DOHH2 (cell line): ENCODE data around the gene STK32C.

Experiments
- H3F3A ChIP-seq: fragments of 200-600 bp; sonication (generic), shearing (Covaris generic); 2 replicates; pipeline ENCODE4 v1.6.0; 2016; ENCODE audit warnings: antibody characterized with exemption, mild to moderate bottlenecking; ENCODE audit not compliant: control insufficient read depth, insufficient read depth
- H3K27ac ChIP-seq: fragments of 200-600 bp; sonication (generic); 2 replicates; pipeline ENCODE4 v1.5.1; 2014; ENCODE audit warnings: low read depth, mild to moderate bottlenecking, low read length, moderate library complexity
- H3K27me3 ChIP-seq: fragments of 200-600 bp; sonication (generic); 2 replicates; pipeline ENCODE4 v1.6.1; 2014; ENCODE audit warnings: mild to moderate bottlenecking, low read length, mixed read lengths; ENCODE audit not compliant: control insufficient read depth
- H3K36me3 ChIP-seq: fragments of 200-600 bp; sonication (generic); 2 replicates; pipeline ENCODE4 v1.6.1; 2014; ENCODE audit warnings: mild to moderate bottlenecking, low read length, moderate library complexity, mixed read lengths; ENCODE audit not compliant: control insufficient read depth
- H3K4me1 ChIP-seq: fragments of 200-600 bp; sonication (generic); 2 replicates; pipeline ENCODE4 v1.6.1; 2014; ENCODE audit warnings: mild to moderate bottlenecking, low read length, mixed read lengths; ENCODE audit not compliant: control insufficient read depth
- H3K4me2 ChIP-seq: fragments of 200-600 bp; sonication (generic); 2 replicates; pipeline ENCODE4 v1.6.0; 2014; ENCODE audit warnings: mild to moderate bottlenecking, low read length, moderate library complexity
- H3K4me3 ChIP-seq: fragments of 200-600 bp; sonication (generic); 2 replicates; pipeline ENCODE4 v1.5.1; 2014; ENCODE audit warnings: mild to moderate bottlenecking, low read length, mixed read lengths
- H3K79me2 ChIP-seq: fragments of 200-600 bp; sonication (generic); 2 replicates; pipeline ENCODE4 v1.6.1; 2014; ENCODE audit warnings: mild to moderate bottlenecking, low read length, mixed read lengths; ENCODE audit not compliant: control insufficient read depth
- H3K9me2 ChIP-seq: fragments of 200-600 bp; sonication (generic); replicated peaks from 2 replicates; pipeline ENCODE4 v1.6.1; 2014; ENCODE audit warnings: mild to moderate bottlenecking, low read length, mixed read lengths; ENCODE audit not compliant: control insufficient read depth
- H3K9me3 ChIP-seq: fragments of 200-600 bp; sonication (generic); 2 replicates; pipeline ENCODE4 v1.6.1; 2014; ENCODE audit warnings: antibody characterized with exemption, low read length, mixed read lengths; ENCODE audit not compliant: control insufficient read depth, insufficient read depth
- H4K20me1 ChIP-seq: fragments of 200-600 bp; sonication (generic); 2 replicates; pipeline ENCODE4 v1.6.0; 2014; ENCODE audit warnings: low read depth, mild to moderate bottlenecking, antibody characterized with exemption, low read length, moderate library complexity; ENCODE audit not compliant: control insufficient read depth, insufficient read depth
- EZH2phosphoT487 ChIP-seq: fragments of 200-600 bp; sonication (generic); IDR thresholded peaks from 2 replicates; pipeline ENCODE4 v1.6.1; 2017; ENCODE audit warnings: borderline replicate concordance, mild to moderate bottlenecking, antibody characterized with exemption, low read length, moderate library complexity, mixed read lengths
- TF ChIP-seq, protein P1 (sequence below): fragments of 200-600 bp; sonication (generic); IDR thresholded peaks from one replicate; pipeline ENCODE4 v1.5.1; 2014; ENCODE audit warnings: antibody characterized with exemption, mild to moderate bottlenecking, low read depth, low read length; ENCODE audit not compliant: poor library complexity, severe bottlenecking

STK32C gene

DNA sequence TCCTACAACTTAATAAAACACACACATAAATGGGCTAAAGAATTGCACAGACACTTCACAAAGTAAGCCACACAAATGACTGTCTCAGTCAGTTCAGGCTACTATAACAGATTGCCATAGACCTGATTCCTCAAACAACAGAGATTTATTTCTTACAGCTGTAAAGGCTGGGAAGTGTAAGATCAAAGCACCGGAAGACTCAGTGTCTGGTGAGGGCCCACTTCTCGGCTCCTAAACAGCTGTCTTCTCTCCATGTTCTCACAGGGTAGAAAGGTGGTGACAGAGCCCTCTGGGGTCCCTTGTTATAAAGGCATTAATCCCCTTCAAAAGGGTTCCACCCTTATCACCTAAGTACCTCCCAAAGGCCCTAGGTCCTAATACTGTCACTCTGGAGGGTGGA lies 18.3 kb downstream of the STK32C start:
- no peak for TF ChIP-seq EZH2phosphoT487
- TF ChIP-seq, protein P1, sequence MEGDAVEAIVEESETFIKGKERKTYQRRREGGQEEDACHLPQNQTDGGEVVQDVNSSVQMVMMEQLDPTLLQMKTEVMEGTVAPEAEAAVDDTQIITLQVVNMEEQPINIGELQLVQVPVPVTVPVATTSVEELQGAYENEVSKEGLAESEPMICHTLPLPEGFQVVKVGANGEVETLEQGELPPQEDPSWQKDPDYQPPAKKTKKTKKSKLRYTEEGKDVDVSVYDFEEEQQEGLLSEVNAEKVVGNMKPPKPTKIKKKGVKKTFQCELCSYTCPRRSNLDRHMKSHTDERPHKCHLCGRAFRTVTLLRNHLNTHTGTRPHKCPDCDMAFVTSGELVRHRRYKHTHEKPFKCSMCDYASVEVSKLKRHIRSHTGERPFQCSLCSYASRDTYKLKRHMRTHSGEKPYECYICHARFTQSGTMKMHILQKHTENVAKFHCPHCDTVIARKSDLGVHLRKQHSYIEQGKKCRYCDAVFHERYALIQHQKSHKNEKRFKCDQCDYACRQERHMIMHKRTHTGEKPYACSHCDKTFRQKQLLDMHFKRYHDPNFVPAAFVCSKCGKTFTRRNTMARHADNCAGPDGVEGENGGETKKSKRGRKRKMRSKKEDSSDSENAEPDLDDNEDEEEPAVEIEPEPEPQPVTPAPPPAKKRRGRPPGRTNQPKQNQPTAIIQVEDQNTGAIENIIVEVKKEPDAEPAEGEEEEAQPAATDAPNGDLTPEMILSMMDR = no peak
- no peaks in the 10 kb centered on the region for H3F3A ChIP-seq
- no peaks in the 10 kb centered on the region for H3K36me3 ChIP-seq
- no peaks in the 10 kb centered on the region for H3K79me2 ChIP-seq
- no peak overlapping the region for H3K4me3 ChIP-seq
- H3K4me2 ChIP-seq = no peak overlapping the region
- no peaks in the 10 kb centered on the region for H3K4me1 ChIP-seq
- no peaks in the 10 kb centered on the region for H3K9me2 ChIP-seq
- no peaks in the 10 kb centered on the region for H3K27me3 ChIP-seq
- H3K9me3 ChIP-seq = no peaks in the 10 kb centered on the region
- H4K20me1 ChIP-seq = no peaks in the 10 kb centered on the region
- H3K27ac ChIP-seq = no peak overlapping the region

DNA sequence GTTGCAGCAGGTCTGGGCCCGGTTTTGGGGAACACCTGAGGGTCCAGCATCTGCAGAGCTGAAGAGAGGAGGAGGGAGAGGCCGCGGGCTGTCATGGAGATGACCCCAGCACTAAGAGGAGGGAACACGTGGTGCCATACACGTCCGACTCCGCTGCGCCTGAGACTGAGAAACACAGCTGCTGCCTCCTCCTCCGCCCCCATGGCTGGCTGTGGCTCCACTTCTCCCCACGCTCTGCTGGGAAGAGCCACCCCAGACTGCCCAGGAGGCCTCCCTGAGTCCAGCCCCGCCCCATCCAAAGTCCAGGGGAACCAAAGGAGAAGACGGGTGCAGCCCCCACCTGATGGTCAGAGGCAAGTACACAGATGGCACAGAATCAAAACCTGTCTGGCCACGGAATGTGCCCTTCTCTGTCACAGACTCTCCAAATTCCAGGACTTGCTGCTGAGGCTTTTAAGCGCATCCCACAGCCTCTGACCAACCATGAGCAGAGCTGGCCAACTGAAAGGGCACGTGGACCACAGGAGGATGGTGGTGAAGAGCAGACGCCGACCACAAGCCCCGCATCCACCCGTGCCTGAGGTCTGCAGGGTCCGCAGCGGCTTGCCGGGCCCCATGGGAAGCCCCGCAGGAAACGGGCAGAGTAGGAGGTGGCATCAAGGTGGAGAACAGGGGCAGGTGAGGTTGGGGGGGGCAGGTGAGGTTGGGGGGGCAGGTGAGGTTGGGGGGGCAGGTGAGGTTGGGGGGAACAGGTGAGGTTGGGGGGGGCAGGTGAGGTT lies 24.0 kb downstream of the STK32C start:
- Histone ChIP-seq H3K4me2 (no peak overlapping the region), H3K9me2 (no peaks in the 10 kb centered on the region)
- no peak for TF ChIP-seq EZH2phosphoT487
- TF ChIP-seq, protein P1 = no peak

DNA sequence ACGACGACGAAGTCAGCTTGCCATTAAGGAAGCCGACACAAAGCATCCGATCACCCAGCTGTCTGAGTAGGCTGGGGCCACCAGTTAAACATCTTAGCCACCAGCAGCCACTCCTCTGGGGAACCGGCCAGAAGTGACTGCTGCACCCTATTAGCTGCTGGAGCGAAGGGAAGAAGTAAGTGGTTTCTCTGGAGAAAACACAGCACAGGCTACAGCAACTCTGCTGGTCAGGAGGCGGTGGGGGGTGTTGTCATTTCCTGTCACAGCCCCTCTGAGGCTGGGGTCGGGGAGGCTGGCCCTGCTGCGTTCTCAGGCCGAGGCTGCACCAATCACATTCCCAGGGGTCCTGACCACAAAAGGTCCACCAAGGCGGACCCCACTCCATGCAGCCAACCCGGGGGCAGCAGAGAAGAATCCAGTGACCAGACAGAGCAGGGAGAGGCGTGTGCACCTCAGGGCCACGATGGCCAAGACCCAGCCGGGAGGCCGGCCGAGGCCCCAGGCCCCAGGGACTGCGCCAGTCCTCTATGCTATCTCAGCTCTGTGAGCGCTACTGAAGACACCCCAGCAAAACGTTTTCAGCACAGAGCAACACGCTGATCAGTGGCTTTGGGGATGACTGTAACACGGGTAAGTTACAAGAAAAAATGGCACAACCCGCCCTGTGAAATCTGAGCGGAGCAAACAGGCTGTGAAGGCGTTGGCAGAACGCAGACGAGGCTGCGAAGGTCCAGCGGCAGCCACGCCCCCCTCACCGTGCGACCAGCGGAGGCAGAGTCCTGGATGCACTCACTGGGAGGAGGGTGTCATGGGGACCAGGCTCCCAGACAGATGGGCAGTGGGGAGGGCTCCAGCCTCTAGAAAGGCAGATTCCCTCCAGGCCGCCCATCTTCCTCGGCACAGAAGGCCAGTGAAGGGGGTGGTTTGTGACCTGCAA lies 24.8 kb downstream of the STK32C start:
- H3K4me3 ChIP-seq = no peak overlapping the region
- no peaks in the 10 kb centered on the region for H3K36me3 ChIP-seq
- no peaks in the 10 kb centered on the region for H3F3A ChIP-seq
- no peaks in the 10 kb centered on the region for H3K4me1 ChIP-seq
- H3K9me3 ChIP-seq = no peaks in the 10 kb centered on the region
- no peaks in the 10 kb centered on the region for H4K20me1 ChIP-seq
- TF ChIP-seq, protein P1 = no peak
- no peak for TF ChIP-seq EZH2phosphoT487
- no peaks in the 10 kb centered on the region for H3K9me2 ChIP-seq
- no peak overlapping the region for H3K27ac ChIP-seq
- H3K4me2 ChIP-seq = no peak overlapping the region
- H3K27me3 ChIP-seq = no peaks in the 10 kb centered on the region
- no peaks in the 10 kb centered on the region for H3K79me2 ChIP-seq

More for the DNA sequence above, 24.0 kb downstream of the STK32C start:
- Histone ChIP-seq H3K4me3 (no peak overlapping the region), H3K27me3 (no peaks in the 10 kb centered on the region), H3K27ac (no peak overlapping the region), H4K20me1 (no peaks in the 10 kb centered on the region), H3K79me2 (no peaks in the 10 kb centered on the region), H3K4me1 (no peaks in the 10 kb centered on the region), H3F3A (no peaks in the 10 kb centered on the region), H3K9me3 (no peaks in the 10 kb centered on the region), H3K36me3 (no peaks in the 10 kb centered on the region)
